HG02884 (cell line): ENCODE results near the gene DMP1.
A peak's percentile ranks its signal among the peaks of the same experiment; 100 is the strongest.

Experiments
- ATAC-seq: cut with Tn5 transposase; IDR thresholded peaks from one replicate; pipeline ENCODE4 v1.9.1; 2021; ENCODE audit warnings: mild to moderate bottlenecking, moderate library complexity; ENCODE audit not compliant: unreplicated experiment

Gene DMP1

GRCh38 chr4:87649980-87650379, at the start of gene DMP1:
TSS of gene DMP1 (plus strand) at chr4:87650280. CDS start at chr4:87656493, 6,213 bp downstream.
- ATAC-seq, result no peak

- ATAC-seq, result no peak
These were observed 48.7 kb upstream of the DMP1 start for GRCh38 chr4:87601361-87601760.

DNA sequence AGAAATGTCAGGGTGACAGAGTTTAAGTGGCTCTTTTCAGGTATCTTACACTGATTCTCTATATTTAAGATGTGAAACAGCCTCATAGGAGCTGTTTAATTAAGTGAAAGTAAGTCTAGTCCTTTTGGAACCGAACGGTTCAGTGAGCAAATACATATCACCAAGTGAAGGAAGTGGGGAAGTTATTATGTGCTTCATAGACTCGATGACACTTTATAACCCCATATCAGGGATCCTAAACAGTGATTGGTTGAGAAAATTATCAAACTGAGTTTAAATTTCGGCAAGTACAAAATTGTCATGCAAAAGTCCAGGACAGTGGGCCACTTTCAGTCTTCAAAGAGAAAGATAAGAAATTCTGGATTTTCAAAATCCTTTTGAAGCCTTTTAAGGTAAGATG, 41.9 kb upstream of the DMP1 start, which contains the start of gene DSPP:
DSPP (plus strand) TSS at position 301 of the 400 bp plus-strand sequence. CDS start 2,380 bp downstream, outside the sequence.
- ATAC-seq, result no peak

DNA sequence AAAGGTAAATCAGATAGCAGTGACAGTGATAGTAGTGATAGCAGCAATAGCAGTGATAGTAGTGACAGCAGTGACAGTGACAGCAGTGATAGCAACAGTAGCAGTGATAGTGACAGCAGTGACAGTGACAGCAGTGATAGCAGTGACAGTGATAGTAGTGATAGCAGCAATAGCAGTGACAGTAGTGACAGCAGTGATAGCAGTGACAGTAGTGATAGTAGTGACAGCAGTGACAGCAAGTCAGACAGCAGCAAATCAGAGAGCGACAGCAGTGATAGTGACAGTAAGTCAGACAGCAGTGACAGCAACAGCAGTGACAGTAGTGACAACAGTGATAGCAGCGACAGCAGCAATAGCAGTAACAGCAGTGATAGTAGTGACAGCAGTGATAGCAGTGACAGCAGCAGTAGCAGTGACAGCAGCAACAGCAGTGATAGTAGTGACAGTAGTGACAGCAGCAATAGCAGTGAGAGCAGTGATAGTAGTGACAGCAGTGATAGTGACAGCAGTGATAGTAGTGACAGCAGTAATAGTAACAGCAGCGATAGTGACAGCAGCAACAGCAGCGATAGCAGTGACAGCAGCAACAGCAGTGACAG, 35.7 kb upstream of the DMP1 start:
- ATAC-seq, result no peak

GRCh38 chr4:87616268-87616667, 33.8 kb upstream of the DMP1 start:
- no peak for ATAC-seq

GRCh38 chr4:87620086-87620485, 30.0 kb upstream of the DMP1 start:
- no peak for ATAC-seq

DNA sequence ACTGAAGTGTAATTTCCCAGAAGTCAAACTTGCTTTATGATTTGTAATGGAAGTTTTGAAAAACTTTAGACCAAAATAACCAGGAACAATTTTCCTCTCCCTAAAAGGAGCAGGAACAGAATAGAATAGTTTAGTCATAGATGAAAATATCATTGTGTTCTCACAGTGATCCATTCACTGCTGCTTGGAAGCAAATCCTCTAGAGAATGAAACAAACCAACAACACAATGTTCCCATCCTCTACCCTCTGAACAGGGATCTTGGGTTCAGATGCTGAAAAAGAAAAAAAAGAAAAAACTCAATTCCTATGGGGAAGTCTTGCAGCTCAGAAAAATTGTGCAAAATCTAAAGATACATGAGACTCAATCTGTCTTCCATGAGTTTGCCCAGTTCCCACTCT, 29.6 kb upstream of the DMP1 start:
- ATAC-seq, result no peak

GRCh38 chr4:87622303-87622702, 27.8 kb upstream of the DMP1 start:
- no peak for ATAC-seq

DNA sequence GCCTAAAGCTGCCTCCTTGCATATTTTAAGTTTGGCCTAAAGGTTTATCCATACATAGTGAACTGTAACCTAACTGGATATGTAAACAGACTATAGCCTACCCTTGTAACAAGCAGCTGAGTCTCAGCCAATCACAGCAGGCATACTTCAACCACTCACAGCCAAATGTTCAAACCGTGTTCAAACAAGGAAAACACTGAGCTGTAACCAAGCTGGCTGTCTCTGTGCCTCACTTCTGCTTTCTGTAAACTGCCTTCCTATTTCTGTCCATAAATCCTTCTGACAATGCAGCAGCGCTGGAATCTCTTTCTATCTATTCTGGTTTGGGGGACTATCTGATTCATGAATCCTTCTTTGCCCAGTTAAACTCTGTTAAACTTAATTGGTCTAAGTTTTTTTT, 25.4 kb upstream of the DMP1 start:
- ATAC-seq, result no peak

- ATAC-seq, result no peak
These were observed 18.4 kb upstream of the DMP1 start for GRCh38 chr4:87631668-87632067.

DNA sequence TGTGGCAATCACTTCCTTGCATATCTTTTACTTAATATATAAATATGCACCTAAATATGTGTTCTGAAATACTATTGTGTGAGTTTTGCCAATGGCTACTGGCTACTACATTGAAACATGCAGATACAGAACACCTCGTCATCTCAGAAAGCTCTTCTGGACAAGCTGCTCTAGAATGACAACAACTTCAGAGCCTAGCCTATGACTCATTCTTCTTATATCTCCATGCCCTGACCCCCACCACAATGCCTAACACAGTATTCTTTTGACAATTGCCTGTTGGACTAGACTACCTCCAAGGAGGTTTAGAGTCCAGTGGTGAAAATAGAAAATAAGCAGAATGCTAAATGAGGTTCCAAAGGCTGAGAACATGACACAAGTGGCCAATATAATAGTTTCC, 17.6 kb upstream of the DMP1 start:
- ATAC-seq, result no peak

DNA sequence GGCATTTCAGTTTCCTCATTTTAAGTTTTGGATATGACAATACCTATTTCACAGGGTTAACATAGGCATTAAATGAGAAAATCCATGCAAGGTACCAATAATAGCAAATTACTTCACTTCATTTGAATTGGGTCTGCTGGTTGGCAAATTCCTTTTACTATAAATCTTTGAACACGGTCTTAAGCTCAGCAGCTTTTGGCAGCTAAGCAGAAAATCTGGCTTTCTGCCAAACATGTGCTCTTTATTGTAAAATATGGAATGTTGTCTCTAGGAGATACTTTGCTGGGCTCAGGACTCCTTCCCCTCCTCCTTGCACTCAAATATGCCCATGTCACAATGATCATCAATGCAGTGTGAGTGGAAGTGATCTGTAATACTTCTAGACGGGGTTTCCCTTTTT, 16.8 kb upstream of the DMP1 start:
- no peak for ATAC-seq

GRCh38 chr4:87644286-87644685, 5.8 kb upstream of the DMP1 start:
- ATAC-seq, result no peak

- ATAC-seq, result no peak
These were observed 858 bp downstream of the DMP1 start for GRCh38 chr4:87650938-87651337.

DNA sequence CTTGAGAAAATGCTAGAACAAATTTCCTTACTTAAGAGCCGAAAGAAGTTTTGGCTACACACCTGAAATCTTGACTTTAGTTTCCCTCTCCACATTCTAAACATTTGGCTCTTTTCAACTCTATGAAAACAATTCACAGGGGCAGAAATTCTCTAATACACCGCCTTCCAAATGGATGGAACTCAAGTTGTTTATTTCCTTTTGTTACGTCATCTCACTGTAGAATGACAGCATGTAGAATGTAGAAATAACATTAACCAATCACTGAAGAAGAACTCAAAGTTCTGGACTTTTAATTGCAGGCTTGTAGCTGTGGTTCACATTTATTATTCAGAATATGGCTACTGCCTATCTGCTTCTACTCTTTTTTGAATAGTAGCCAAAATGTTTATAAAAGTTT, 1.9 kb downstream of the DMP1 start:
- ATAC-seq, result no peak

GRCh38 chr4:87654487-87655044, 4.5 kb downstream of the DMP1 start:
- ATAC-seq, result no peak

GRCh38 chr4:87657525-87657924, 7.4 kb downstream of the DMP1 start:
- no peak for ATAC-seq

- ATAC-seq, result no peak
These were observed 9.3 kb downstream of the DMP1 start for GRCh38 chr4:87659247-87659931.

DNA sequence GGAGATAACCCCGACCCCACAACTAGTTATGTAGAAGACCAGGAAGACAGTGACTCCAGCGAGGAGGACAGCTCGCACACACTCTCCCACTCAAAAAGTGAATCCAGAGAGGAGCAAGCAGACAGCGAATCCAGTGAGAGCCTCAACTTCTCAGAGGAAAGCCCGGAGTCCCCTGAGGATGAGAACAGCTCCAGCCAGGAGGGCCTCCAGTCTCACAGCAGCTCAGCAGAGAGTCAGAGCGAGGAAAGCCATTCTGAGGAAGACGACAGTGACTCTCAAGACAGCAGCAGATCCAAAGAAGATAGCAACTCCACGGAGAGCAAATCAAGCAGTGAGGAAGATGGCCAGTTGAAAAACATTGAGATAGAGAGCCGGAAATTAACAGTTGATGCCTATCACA, 12.8 kb downstream of the DMP1 start:
- no peak for ATAC-seq

- ATAC-seq, result no peak
These were observed 19.3 kb downstream of the DMP1 start for GRCh38 chr4:87669373-87669772.

DNA sequence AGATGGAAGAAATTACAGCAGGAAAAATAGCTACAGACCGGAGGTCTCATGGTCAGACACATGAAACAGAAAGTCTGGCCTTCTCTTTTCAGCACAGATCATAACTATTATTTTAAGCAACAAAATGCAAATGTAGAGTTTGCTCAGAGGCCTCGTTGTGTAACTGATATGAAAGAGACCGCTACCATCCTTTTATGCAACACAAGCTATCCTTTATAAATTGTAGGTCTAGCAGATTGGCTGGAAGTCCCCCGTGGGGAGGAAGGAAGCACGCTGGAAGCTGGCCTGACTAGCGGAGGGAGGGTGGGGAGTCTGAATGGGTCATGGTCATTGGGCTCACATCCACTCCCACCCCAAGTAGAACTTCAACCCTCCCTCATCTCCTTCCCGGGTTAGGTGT, 27.7 kb downstream of the DMP1 start:
- peak; percentile 54 for ATAC-seq

GRCh38 chr4:87679449-87680169, 29.5 kb downstream of the DMP1 start:
- no peak for ATAC-seq
